DMS79 treated with DMSO at 0.1 percent for 48 hours (cell line): ENCODE data around the gene PRKAG2.

Experiments used
- DNase-seq: peaks from one replicate; lab custom pipeline; 2025; lab: John Stamatoyannopoulos, UW

The PRKAG2 gene

GRCh38 chr7:151616443-151617213 is 260.3 kb downstream of the PRKAG2 start:
- no peak for DNase-seq

GRCh38 chr7:151615784-151616183 is 261.1 kb downstream of the PRKAG2 start:
- DNase-seq: no peak

DNA sequence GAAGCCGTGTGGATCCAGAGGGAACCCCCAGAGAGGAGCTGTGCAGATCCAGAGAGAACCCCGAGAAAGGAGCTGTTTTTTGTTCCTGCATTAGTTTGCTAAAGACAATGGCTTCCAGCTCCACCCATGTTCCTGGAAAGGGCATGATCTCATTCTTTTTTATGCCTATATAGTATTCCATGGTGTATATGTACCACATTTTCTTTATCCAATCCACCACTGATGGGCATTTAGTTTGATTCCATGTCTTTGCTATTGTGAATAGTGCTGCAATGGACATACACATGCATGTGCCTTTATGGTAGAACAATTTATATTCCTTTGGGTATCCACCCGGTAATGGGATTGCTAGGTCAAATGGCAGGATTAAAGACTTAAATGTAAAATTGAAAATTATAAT is 261.9 kb downstream of the PRKAG2 start:
- DNase-seq: no peak

GRCh38 chr7:151614019-151614418 is 262.9 kb downstream of the PRKAG2 start:
- DNase-seq: no peak

DNA sequence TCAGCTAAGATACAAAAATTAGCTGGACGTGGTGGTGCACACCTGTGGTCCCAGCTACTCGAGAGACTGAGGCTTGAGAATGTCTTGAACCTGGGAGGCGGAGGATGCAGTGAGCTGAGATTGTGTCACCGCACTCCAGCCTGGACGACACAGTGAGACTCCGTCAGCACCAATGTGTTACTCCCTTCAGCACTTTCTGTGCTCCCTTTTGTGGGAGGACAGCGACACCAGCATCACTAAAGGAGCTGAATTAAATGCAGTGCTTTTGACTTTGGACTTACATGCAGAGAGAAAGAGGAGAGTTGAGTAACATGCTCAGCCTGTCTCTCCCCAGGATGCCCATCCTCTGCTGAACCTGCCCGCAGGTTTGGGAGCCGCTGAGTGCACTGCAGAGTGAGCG is 265.0 kb downstream of the PRKAG2 start:
- DNase-seq: no peak

DNA sequence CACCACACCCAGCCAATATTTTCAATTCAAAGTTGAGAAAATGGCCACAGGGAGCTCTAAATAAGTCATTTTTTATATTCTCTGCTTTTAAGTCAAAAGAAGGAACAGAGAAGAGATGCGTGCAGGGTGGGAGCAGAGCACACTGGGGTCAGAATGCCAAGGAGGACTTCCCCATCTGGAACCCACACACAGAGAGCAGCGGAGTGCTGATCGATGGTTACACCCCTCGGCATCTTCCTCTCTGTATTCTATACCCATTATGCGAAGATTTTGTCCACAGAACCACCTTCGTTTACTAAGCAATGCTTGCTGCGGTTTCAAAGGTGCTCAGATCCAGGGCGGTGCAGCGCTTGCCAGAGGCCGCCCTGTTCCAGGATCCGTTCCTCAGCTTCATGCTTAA is 265.9 kb downstream of the PRKAG2 start:
- no peak for DNase-seq

- no peak for DNase-seq
These were observed 268.8 kb downstream of the PRKAG2 start for GRCh38 chr7:151608031-151608551.

- DNase-seq: no peak
These were observed 269.4 kb downstream of the PRKAG2 start for GRCh38 chr7:151607464-151607867.

GRCh38 chr7:151603951-151604350 is 273.0 kb downstream of the PRKAG2 start:
- DNase-seq: no peak

- DNase-seq: no peak
These were observed 275.2 kb downstream of the PRKAG2 start for GRCh38 chr7:151601521-151602305.

GRCh38 chr7:151600331-151600730 is 276.6 kb downstream of the PRKAG2 start:
- no peak for DNase-seq

- DNase-seq: no peak
These were observed 277.3 kb downstream of the PRKAG2 start for GRCh38 chr7:151599401-151600227.

GRCh38 chr7:151597541-151598444 is 279.1 kb downstream of the PRKAG2 start:
- DNase-seq: no peak

- peak; percentile 65 for DNase-seq
These were observed 281.1 kb downstream of the PRKAG2 start for GRCh38 chr7:151595702-151596350.

DNA sequence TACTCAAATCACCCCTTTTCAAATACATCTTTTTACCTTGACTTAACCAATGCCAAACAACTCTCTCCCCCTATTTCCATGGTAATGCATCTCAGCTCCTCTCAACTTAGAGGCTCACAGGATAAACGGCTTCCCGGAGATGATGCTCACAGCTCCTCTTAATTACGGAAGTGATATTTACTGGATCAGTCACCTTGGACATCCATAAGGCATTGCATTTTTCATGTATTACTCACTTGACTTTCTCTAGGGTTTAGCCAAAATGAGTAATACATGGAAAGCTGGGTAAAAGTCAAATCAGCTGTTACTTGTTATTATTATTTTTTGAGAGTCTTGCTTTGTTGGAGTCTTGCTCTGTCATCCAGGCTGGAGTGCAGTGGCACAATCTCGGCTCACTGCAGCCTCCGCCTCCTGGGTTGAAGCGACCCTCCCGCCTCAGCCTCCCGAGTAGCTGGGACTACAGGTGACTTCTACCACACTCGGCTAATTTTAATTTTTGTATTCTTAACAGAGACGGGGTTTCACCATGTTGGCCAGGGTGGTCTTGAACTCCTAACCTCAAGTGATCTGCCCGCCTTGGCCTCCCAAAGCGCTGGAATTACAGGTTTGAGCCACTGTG is 283.9 kb downstream of the PRKAG2 start:
- no peak for DNase-seq

DNA sequence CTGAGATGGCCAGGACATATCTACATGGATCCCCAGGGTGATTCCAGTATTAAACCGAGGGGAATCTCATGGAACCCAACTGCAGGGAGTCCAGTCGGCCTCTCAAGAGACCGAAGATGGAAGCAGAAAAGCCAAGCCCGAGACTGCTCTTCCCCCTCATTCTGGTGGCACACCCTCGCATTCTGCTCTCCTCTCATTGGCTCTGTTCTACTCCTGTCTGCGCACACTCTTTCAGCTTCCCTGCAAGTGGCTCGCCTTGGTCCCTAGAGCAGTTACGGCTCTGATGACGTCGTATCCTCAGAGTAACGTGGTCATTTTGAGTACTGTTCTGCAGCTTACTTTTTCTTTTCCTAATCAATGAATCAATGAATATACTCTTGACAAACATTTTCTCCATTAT is 284.6 kb downstream of the PRKAG2 start:
- DNase-seq: no peak

GRCh38 chr7:151591866-151592265 is 285.0 kb downstream of the PRKAG2 start:
- DNase-seq: no peak

DNA sequence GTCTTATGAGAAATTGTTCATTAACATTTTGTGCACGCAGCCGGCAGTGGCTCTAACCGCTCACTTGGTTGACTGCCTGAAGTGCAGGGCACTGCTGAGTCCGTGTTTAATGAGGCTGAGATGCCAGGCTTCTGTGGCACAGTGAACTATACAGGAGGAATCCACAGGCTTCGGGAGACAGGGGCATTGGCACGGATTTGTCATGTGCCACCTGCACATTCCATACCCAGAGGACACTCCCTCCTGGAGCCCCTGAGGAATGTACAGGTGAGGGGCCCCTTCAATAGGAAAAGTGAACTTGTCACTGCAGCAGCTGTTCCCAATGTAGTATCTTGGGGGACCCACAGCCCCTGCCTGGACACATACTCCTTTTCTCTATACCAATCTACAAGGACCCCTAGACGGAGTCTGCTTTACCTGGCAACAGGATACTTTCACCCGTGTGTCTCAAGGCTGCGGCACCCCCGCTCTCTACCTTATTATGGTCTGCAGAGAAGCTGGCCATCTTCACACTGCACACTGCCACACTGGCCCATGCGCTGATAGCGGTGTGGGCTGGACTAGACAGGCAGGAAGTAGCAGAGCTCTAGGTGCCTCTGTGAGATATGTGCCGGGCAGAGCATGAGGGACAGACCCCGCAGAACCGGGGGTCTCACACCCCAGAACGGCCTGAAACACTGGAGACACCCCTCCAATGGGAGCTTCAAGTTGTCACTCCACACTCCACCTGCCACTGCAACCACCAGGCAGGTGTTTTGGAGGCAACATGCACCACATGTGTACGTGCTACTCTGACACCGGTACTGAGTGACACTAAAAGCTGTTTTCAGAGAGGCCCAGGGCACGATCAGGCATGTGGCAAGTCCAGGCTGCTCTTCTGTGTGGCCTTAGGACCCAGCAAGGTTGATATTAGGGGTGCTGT is 285.8 kb downstream of the PRKAG2 start:
- no peak for DNase-seq
